Upper lobe of left lung (tissue), 4 donors: Measurements from ENCODE around the gene SMYD3.
A peak's percentile ranks its signal among the peaks of the same experiment; 100 is the strongest.

ENCODE experiments used
- POLR2A ChIP-seq, 4 donors: fragments of 450-650 bp; IDR thresholded peaks; one replicate each; pipeline ENCODE4 v1.5.1; 2016 to 2017; ENCODE audit warnings: antibody characterized with exemption in 4 of 4, mild to moderate bottlenecking in 2 of 4
- POLR2AphosphoS5 ChIP-seq, 2 donors: sonication (generic); formaldehyde crosslinking; IDR thresholded peaks; one replicate each; pipeline ENCODE4 v1.5.1; 2017; ENCODE audit warnings: antibody characterized with exemption in 2 of 2
- TF ChIP-seq, protein P1 (sequence below), 6 experiments: fragments of 450-650 bp in 4 of 6; fragments of 200-600 bp in 2 of 6; sonication (generic) in 2 of 6; IDR thresholded peaks; one replicate each; pipeline ENCODE4 v1.5.1; 2016 to 2019; ENCODE audit warnings: antibody characterized with exemption in 6 of 6

DNA sequence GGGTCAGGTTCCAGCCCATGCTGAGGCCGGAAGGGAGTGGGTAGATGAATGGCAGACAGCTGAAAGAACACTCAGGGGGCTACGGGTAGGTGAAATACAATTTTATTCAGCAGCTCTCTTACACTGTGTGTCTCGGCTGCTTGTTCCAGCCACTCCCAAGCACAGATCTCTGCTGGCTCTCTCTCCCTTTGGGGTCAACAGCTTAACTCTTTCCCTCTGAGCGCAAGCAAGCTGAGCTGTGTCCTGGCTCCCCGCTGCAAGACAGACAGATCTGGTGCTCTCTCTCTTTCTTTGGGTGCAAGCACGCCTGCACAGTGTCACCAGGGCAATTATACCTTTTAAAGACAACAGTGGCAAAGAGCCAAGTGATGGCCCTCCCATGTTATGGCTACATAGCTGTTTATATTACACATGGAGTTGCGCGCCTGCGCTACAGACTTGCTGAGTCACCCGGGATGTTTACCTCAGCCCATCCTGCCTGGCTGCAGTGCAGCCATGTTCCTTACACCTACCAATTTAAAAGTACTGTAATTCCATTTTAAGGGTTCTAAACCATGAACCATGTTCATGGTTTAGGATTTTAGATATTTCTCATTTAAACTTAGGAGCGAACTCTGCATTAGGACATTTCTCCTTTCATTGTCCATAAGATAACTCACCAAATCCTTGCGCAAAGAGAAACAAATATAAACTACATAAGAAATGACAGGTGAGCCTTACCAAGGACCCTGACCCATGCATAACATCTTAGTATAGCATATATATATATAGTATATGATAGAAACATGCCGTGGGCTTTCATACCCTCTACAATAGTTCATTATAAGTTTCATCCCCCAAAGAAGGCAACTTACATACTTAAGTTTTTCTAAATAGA lies 396.5 kb downstream of the SMYD3 start:
- TF ChIP-seq POLR2AphosphoS5 (IDR thresholded peaks at IDR 0.05) (peak; percentile 26 to 84), POLR2A (IDR thresholded peaks at IDR 0.05) (no peak)
- TF ChIP-seq, protein P1, sequence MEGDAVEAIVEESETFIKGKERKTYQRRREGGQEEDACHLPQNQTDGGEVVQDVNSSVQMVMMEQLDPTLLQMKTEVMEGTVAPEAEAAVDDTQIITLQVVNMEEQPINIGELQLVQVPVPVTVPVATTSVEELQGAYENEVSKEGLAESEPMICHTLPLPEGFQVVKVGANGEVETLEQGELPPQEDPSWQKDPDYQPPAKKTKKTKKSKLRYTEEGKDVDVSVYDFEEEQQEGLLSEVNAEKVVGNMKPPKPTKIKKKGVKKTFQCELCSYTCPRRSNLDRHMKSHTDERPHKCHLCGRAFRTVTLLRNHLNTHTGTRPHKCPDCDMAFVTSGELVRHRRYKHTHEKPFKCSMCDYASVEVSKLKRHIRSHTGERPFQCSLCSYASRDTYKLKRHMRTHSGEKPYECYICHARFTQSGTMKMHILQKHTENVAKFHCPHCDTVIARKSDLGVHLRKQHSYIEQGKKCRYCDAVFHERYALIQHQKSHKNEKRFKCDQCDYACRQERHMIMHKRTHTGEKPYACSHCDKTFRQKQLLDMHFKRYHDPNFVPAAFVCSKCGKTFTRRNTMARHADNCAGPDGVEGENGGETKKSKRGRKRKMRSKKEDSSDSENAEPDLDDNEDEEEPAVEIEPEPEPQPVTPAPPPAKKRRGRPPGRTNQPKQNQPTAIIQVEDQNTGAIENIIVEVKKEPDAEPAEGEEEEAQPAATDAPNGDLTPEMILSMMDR (IDR thresholded peaks at IDR 0.05) = no peak
